Activated CD4-positive, alpha-beta memory T cell treated with anti-CD3 and anti-CD28 coated beads for 36 hours (primary cell): ENCODE measurements around the gene OBP2A. TPM values are rescaled to one million over a fixed set of nuclear protein-coding genes. Genes with fewer than 3 reads are reported as not detected.

ENCODE experiments used
- CTCF ChIA-PET: fragments of 350-600 bp; sonication (Branson Sonifier 250); formaldehyde crosslinking; loops from one replicate; lab custom pipeline; 2021; ENCODE audit warnings: antibody characterized with exemption, inconsistent platforms; lab: Charles Lee
- POLR2A ChIA-PET: fragments of 350-600 bp; sonication (Branson Sonifier 250); formaldehyde crosslinking; loops from one replicate; lab custom pipeline; 2021; ENCODE audit warnings: antibody characterized with exemption; lab: Charles Lee
- DNase-seq: peaks from one replicate; pipeline ENCODE4 v3.0.0-alpha.2; 2020
- H3K27ac Mint-ChIP-seq: one replicate; pipeline ENCODE4 v1.8.0; 2021; ENCODE audit warnings: mixed read lengths
- H3K27me3 Mint-ChIP-seq: one replicate; pipeline ENCODE4 v1.8.0; 2021; ENCODE audit warnings: mixed read lengths
- H3K36me3 Mint-ChIP-seq: one replicate; pipeline ENCODE4 v1.8.0; 2021; ENCODE audit warnings: mixed read lengths
- H3K4me1 Mint-ChIP-seq: one replicate; pipeline ENCODE4 v1.8.0; 2021; ENCODE audit warnings: low read depth, mixed read lengths
- H3K4me3 Mint-ChIP-seq: one replicate; pipeline ENCODE4 v1.8.0; 2021; ENCODE audit warnings: mild to moderate bottlenecking, mixed read lengths
- H3K9me3 Mint-ChIP-seq: one replicate; pipeline ENCODE4 v1.8.0; 2021; ENCODE audit warnings: mixed read lengths
- intact Hi-C: fragments of 100-400 bp; cut with micrococcal nuclease; formaldehyde crosslinking; loops from one replicate; pipeline ENCODE4 v1.15.1; 2023
- total RNA-seq, 2 experiments: library from RNA; stranded (reverse); gene quantifications; one replicate each; pipeline ENCODE4 v1.2.3, GENCODE V29; 2021

OBP2A gene
- total RNA-seq, 2 experiments from 2014 or later: not detected

GRCh38 chr9:135552021-135552697 is 6.2 kb downstream of the OBP2A start:
- Mint-ChIP-seq H3K4me3 (no peak overlapping the region), H3K4me1 (no peaks in the 10 kb centered on the region), H3K27ac (no peak overlapping the region), H3K27me3 (no peaks in the 10 kb centered on the region), H3K36me3 (no peaks in the 10 kb centered on the region), H3K9me3 (no peaks in the 10 kb centered on the region)
- CTCF ChIA-PET: no interaction called here
- no peak for DNase-seq
- intact Hi-C loops: no loop called here
- POLR2A ChIA-PET: no interaction called here

GRCh38 chr9:135552698-135553171 is 6.8 kb downstream of the OBP2A start:
- POLR2A ChIA-PET: no interaction called here
- H3K36me3 Mint-ChIP-seq: no peaks in the 10 kb centered on the region
- no peak overlapping the region for H3K27ac Mint-ChIP-seq
- CTCF ChIA-PET: no interaction called here
- H3K27me3 Mint-ChIP-seq: no peaks in the 10 kb centered on the region
- no peaks in the 10 kb centered on the region for H3K9me3 Mint-ChIP-seq
- DNase-seq: no peak
- intact Hi-C loops: no loop called here
- H3K4me1 Mint-ChIP-seq: no peaks in the 10 kb centered on the region
- no peak overlapping the region for H3K4me3 Mint-ChIP-seq

DNA sequence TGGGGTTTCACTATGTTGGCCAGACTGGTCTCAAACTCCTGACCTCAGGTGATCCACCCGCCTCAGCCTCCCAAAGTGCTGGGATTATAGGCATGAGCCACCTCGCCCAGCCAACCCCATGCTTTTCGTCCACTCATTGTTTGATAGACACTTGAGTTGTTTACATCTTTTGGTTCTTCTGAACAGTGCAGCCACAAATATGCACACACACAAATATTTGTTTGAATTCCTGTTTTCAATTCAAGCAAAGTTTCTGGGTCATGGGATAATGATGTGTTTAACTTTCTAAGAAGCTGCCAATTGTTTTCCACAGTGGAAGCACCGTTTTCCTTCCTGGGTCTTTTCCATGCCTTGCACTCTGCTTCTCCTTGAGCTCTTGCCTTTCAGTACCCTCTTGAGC is 8.8 kb downstream of the OBP2A start:
- no peaks in the 10 kb centered on the region for H3K9me3 Mint-ChIP-seq
- H3K36me3 Mint-ChIP-seq: no peaks in the 10 kb centered on the region
- H3K27me3 Mint-ChIP-seq: peaks cover 2% of the 10 kb centered on the region
- intact Hi-C loops: no loop called here
- no peak overlapping the region for H3K4me3 Mint-ChIP-seq
- no peak for DNase-seq
- POLR2A ChIA-PET: no interaction called here
- no peaks in the 10 kb centered on the region for H3K4me1 Mint-ChIP-seq
- CTCF ChIA-PET: no interaction called here
- no peak overlapping the region for H3K27ac Mint-ChIP-seq

DNA sequence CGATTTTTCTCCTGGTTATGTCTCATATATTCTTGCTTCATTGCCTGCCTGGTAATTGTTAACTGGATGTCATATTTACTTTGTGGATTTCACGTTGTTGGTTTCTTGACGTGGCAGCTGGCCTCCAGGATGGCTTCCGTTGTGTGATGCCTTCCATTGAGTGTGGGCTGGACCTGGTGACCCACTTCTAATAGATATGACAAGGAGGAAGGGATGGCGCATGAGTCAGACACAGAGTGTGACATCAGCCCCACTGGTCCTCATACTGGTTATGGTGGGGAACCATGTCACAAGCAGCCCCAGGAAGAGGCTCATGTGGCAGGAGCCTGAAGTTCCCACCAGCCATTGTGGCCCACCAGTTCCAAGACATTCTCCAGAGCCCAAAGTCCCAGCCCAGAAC is 9.3 kb downstream of the OBP2A start:
- ChIA-PET POLR2A (no interaction called here), CTCF (no interaction called here)
- no peaks in the 10 kb centered on the region for H3K4me1 Mint-ChIP-seq
- no peaks in the 10 kb centered on the region for H3K9me3 Mint-ChIP-seq
- no peak for DNase-seq
- H3K27me3 Mint-ChIP-seq: peaks cover 3% of the 10 kb centered on the region
- no peaks in the 10 kb centered on the region for H3K36me3 Mint-ChIP-seq
- intact Hi-C loops: no loop called here
- no peak overlapping the region for H3K4me3 Mint-ChIP-seq
- no peak overlapping the region for H3K27ac Mint-ChIP-seq

- intact Hi-C loops: no loop called here
- H3K4me1 Mint-ChIP-seq: no peaks in the 10 kb centered on the region
- POLR2A ChIA-PET: no interaction called here
- H3K27ac Mint-ChIP-seq: no peak overlapping the region
- no peaks in the 10 kb centered on the region for H3K36me3 Mint-ChIP-seq
- no peak overlapping the region for H3K4me3 Mint-ChIP-seq
- CTCF ChIA-PET: no interaction called here
- H3K27me3 Mint-ChIP-seq: peaks cover 3% of the 10 kb centered on the region
- DNase-seq: no peak
- H3K9me3 Mint-ChIP-seq: no peaks in the 10 kb centered on the region
Observed at GRCh38 chr9:135555910-135556309, 10.0 kb downstream of the OBP2A start.

GRCh38 chr9:135559606-135560005 is 13.7 kb downstream of the OBP2A start:
- intact Hi-C loops: no loop called here
- ChIA-PET CTCF (no interaction called here), POLR2A (no interaction called here)
- Mint-ChIP-seq H3K4me3 (no peak overlapping the region), H3K36me3 (no peaks in the 10 kb centered on the region), H3K27ac (no peak overlapping the region), H3K9me3 (no peaks in the 10 kb centered on the region), H3K4me1 (no peaks in the 10 kb centered on the region), H3K27me3 (peaks cover 6% of the 10 kb centered on the region)
- no peak for DNase-seq

DNA sequence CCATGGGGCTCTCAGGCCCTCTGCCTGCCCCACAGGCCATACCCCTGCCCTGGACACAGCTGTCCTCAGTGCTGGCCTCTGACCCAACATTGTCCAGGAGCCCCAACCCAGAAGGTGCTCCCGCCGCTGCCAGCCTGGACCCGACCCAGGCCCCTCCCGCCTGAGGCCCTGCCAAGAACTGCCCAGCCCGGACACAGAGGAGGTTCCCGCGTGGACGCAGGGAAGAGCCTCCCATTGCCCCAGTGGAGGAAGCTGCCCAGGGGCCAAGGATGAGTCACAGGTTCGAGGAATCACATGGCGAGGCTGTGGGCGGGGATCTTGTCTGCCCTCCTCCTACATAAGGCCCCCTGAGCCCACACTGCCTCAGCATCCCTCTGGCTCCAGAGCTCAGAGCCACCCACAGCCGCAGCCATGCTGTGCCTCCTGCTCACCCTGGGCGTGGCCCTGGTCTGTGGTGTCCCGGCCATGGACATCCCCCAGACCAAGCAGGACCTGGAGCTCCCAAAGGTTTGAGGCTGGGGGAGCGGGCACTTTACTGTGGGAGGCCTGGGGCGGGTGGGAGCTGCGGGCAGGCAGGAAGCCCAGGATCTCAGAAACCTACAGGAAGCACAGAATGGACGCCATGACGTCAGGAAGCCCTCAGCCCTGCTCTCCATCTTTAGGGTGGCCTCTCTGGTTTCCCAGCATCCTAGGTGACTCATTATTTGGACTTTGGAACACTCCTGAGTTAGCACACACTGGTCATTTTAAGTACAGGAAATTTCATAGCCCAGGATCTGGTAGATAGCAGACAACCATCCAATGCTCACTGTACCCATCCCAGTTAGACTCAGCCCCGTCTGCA is 15.7 kb downstream of the OBP2A start, which contains the start of gene PAEP:
PAEP (plus strand) TSS at position 366 of the 844 bp plus-strand sequence.
- Mint-ChIP-seq H3K4me3 (no peak within 1 kb of the TSS), H3K27me3 (peaks cover 6% of the 10 kb centered on the region), H3K4me1 (no peaks in the 10 kb centered on the region), H3K9me3 (no peaks in the 10 kb centered on the region), H3K36me3 (no peaks in the 10 kb centered on the region), H3K27ac (no peak within 1 kb of the TSS)
- POLR2A ChIA-PET: no interaction called here
- DNase-seq: no peak
- intact Hi-C loops: no loop called here
- CTCF ChIA-PET: no interaction called here

- no peaks in the 10 kb centered on the region for H3K4me1 Mint-ChIP-seq
- DNase-seq: no peak
- no peak overlapping the region for H3K27ac Mint-ChIP-seq
- ChIA-PET CTCF (no interaction called here), POLR2A (no interaction called here)
- H3K36me3 Mint-ChIP-seq: no peaks in the 10 kb centered on the region
- peaks cover 8% of the 10 kb centered on the region for H3K27me3 Mint-ChIP-seq
- no peak overlapping the region for H3K4me3 Mint-ChIP-seq
- intact Hi-C loops: no loop called here
- no peaks in the 10 kb centered on the region for H3K9me3 Mint-ChIP-seq
Observed at GRCh38 chr9:135562235-135562745, 16.4 kb downstream of the OBP2A start.

DNA sequence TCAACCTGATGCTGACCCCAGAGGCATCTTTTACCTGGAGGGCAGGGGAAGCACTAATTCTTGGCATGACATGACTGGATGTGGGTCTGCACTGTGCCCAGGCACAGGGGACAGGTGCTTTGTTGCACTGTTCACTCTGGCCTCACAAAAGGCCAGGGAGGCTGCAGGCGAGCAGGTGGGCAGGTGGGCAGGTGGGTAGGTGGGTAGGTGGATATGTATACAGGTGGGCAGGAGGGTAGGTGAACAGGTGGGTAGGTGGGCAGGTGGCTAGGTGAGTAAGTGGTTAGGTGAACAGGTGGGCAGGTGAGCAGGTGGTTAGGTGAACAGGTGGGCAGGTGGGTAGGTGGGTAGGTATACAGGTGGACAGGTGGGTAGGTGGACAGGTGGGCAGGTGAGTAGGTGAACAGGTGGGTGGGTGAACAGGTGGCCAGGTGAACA is 17.1 kb downstream of the OBP2A start:
- Mint-ChIP-seq H3K36me3 (no peaks in the 10 kb centered on the region), H3K27me3 (peaks cover 8% of the 10 kb centered on the region), H3K4me1 (no peaks in the 10 kb centered on the region), H3K4me3 (no peak overlapping the region), H3K27ac (no peak overlapping the region), H3K9me3 (no peaks in the 10 kb centered on the region)
- ChIA-PET CTCF (no interaction called here), POLR2A (no interaction called here)
- DNase-seq: no peak
- intact Hi-C loops: no loop called here

DNA sequence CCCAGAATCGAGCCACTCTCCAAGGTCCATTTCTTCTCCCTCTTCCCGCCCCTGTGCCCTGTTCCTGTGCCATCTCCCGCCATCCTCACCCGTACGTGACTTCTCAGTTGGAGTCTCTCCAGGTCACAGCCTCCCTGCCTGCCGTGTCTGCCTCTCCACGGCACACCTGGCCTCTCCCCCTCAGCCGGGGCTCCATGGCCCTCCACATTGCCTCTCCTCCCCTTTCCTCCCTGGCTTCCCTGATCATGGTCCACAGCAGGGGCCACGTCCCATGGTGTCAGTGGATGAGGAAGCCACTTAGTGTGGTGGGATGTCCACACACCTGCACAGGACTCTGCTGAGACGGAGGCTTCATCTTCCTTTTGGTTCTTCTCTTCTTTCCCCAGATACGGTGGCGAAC is 17.9 kb downstream of the OBP2A start:
- peaks cover 8% of the 10 kb centered on the region for H3K27me3 Mint-ChIP-seq
- POLR2A ChIA-PET: no interaction called here

DNA sequence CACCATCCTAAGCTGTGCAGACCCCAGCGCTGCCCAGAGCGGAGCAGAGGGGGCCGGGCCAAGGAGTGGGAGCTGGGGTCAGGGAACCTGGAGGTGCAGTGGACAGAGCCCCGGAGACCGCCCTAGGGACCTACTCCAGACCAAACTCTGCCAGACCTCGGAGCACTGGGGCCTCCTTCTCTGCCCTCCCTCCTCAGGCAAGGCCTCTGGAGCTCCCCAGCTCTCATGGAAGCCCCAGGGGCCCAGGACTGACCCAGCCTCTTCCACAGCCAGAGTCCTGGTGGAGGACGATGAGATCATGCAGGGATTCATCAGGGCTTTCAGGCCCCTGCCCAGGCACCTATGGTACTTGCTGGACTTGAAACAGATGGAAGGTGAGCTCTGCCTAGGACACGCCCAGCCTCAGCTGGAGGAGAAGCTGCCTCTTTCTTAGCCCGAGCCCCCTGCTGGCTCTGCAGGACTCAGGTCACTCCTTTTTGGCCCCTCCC is 19.3 kb downstream of the OBP2A start:
- Mint-ChIP-seq H3K27ac (no peak overlapping the region), H3K9me3 (peaks cover 7% of the 10 kb centered on the region), H3K4me3 (no peak overlapping the region), H3K36me3 (no peaks in the 10 kb centered on the region), H3K27me3 (peaks cover 6% of the 10 kb centered on the region), H3K4me1 (no peaks in the 10 kb centered on the region)
- intact Hi-C loops: no loop called here
- DNase-seq: no peak
- CTCF ChIA-PET: no interaction called here
- POLR2A ChIA-PET: no interaction called here

More for the DNA sequence above, 17.9 kb downstream of the OBP2A start:
- Mint-ChIP-seq H3K4me3 (no peak overlapping the region), H3K36me3 (no peaks in the 10 kb centered on the region), H3K4me1 (no peaks in the 10 kb centered on the region), H3K27ac (no peak overlapping the region), H3K9me3 (peaks cover under 1% of the 10 kb centered on the region)
- CTCF ChIA-PET: interaction anchor here (0.7 kb wide), 1 partner anchor 60 kb away, joined by 3 read pairs; no protein-coding TSS in a partner anchor
- intact Hi-C loops: no loop called here
- DNase-seq: no peak

DNA sequence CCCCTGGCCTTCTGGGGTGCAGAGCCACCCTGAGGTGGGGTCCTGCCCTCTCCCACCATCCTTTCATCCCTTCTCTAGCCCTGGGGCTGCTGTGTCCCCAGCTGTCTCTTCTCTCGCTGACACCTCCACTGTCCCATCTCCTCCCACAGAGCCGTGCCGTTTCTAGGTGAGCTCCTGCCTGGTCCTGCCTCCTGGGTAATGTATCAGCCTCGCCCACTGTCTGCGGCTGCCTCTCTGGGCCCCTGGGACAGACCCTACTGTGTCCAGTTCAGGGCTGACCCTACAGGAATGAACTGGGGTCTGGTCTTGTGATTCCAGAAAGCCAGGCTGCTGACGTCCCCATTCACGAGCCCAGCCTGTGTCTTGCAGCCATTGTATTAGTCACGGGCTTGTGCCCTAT is 19.7 kb downstream of the OBP2A start:
- no peak for DNase-seq
- H3K27me3 Mint-ChIP-seq: peaks cover 6% of the 10 kb centered on the region
- ChIA-PET POLR2A (no interaction called here), CTCF (interaction anchor here (0.6 kb wide), 1 partner anchor 36 kb away, joined by 4 read pairs; no protein-coding TSS in a partner anchor)
- no peaks in the 10 kb centered on the region for H3K36me3 Mint-ChIP-seq
- intact Hi-C loops: no loop called here
- H3K9me3 Mint-ChIP-seq: peaks cover 7% of the 10 kb centered on the region
- no peaks in the 10 kb centered on the region for H3K4me1 Mint-ChIP-seq
- no peak overlapping the region for H3K4me3 Mint-ChIP-seq
- no peak overlapping the region for H3K27ac Mint-ChIP-seq
